K562 (cell line): ENCODE results near the gene KCNMB2. TPM values are rescaled to one million over a fixed set of nuclear protein-coding genes. Genes with fewer than 3 reads are reported as not detected.

Experiments used
- ATAC-seq: fragments of 200-7000 bp; cut with Tn5 transposase; 3 replicates; pipeline ENCODE4 v1.9.1; 2020; ENCODE audit warnings: moderate library complexity
- BruUV-seq: library from RNA; stranded (reverse); fragments of 400-500 nt; replicated peaks from 2 replicates; lab custom pipeline; 2021; lab: Mats Ljungman, UMichigan
- CTCF ChIA-PET: fragments of 300-600 bp; formaldehyde crosslinking; extraction: SDS; loops from one replicate; lab custom pipeline; 2021; ENCODE audit warnings: low intra/inter-chr PET ratio; lab: Yijun Ruan, JAX
- POLR2A ChIA-PET: fragments of 300-600, 350-650 bp; sonication (Branson Sonifier 250); formaldehyde crosslinking; extraction: SDS; loops from one replicate; lab custom pipeline; 2021; ENCODE audit warnings: antibody characterized with exemption, inconsistent platforms; lab: Yijun Ruan, JAX
- DNase-seq, 4 experiments: peaks; one replicate each; pipeline versions ENCODE4 v3.0.0 to v3.0.0-alpha.2; 2011 to 2018; ENCODE audit warnings: low spot score in 3 of 4, mixed read lengths in 3 of 4; ENCODE audit errors: extremely low read depth in 1 of 4
- FAIRE-seq: peaks from 2 replicates; lab custom pipeline; 2011; peaks lifted over from hg19 to GRCh38; lab: Jason Lieb, UNC
- H2AFZ ChIP-seq: 2 replicates; pipeline ENCODE4 v1.6.0; 2011; ENCODE audit warnings: low read depth, low read length, control low read depth, inconsistent platforms
- H3K27ac ChIP-seq: fragments of 200-600 bp; 3 replicates; pipeline ENCODE4 v1.8.0; 2011; ENCODE audit warnings: low read depth, mild to moderate bottlenecking, control low read depth, inconsistent platforms, low read length, moderate library complexity, mixed read lengths; ENCODE audit errors: extremely low read depth
- H3K27me3 ChIP-seq, 2 experiments: fragments of 300-600 bp in 1 of 2; 2 replicates in 1 of 2; 3 replicates in 1 of 2; pipeline versions ENCODE4 v1.6.0 to v1.8.0; 2011; ENCODE audit warnings: inconsistent platforms in 2 of 2, low read length in 2 of 2, mild to moderate bottlenecking in 1 of 2, mixed read lengths in 1 of 2, moderate library complexity in 1 of 2; ENCODE audit not compliant: control insufficient read depth in 2 of 2, insufficient read depth in 2 of 2
- H3K36me3 ChIP-seq: fragments of 300-600 bp; 3 replicates; pipeline ENCODE4 v1.8.0; 2011; ENCODE audit warnings: mild to moderate bottlenecking, low read length, inconsistent platforms; ENCODE audit not compliant: control insufficient read depth, insufficient read depth
- H3K4me1 ChIP-seq, 2 experiments: fragments of 200-600 bp in 1 of 2; replicated peaks in 1 of 2; 2 replicates in 1 of 2; 3 replicates in 1 of 2; pipeline versions ENCODE4 v1.5.1 to v1.8.0; 2011; ENCODE audit warnings: inconsistent platforms in 2 of 2, low read length in 2 of 2, mild to moderate bottlenecking in 1 of 2, mixed read lengths in 1 of 2, moderate library complexity in 1 of 2; ENCODE audit not compliant: control insufficient read depth in 2 of 2, insufficient read depth in 2 of 2
- H3K4me2 ChIP-seq: 2 replicates; pipeline ENCODE4 v1.6.1; 2011; ENCODE audit warnings: low read length, control low read depth, inconsistent platforms, mixed read lengths; ENCODE audit not compliant: insufficient read depth
- H3K4me3 ChIP-seq: fragments of 200-600 bp; sonication (generic), shearing (Covaris generic); 2 replicates; pipeline ENCODE4 v1.5.1; 2016; ENCODE audit warnings: control low read depth, inconsistent platforms
- H3K79me2 ChIP-seq: fragments of 200-600 bp; 3 replicates; pipeline ENCODE4 v1.8.0; 2011; ENCODE audit warnings: low read length, inconsistent platforms; ENCODE audit not compliant: control insufficient read depth, insufficient read depth
- H3K9ac ChIP-seq, 2 experiments: 2 replicates each; pipeline versions ENCODE4 v1.6.0 to v1.6.1; 2011; ENCODE audit warnings: low read depth in 2 of 2, low read length in 2 of 2, control low read depth in 1 of 2, inconsistent platforms in 1 of 2, mild to moderate bottlenecking in 1 of 2, mixed read lengths in 1 of 2; ENCODE audit not compliant: insufficient read depth in 1 of 2
- H3K9me1 ChIP-seq: one replicate; pipeline ENCODE4 v1.6.0; 2011; ENCODE audit warnings: inconsistent platforms, mild to moderate bottlenecking, low read length, moderate library complexity; ENCODE audit not compliant: control insufficient read depth, insufficient read depth
- H3K9me3 ChIP-seq: replicated peaks from 2 replicates; pipeline ENCODE4 v1.5.1; 2011; ENCODE audit warnings: low read depth, low read length, inconsistent platforms; ENCODE audit not compliant: control insufficient read depth, insufficient read depth
- H4K20me1 ChIP-seq: replicated peaks from 2 replicates; pipeline ENCODE4 v1.6.1; 2011; ENCODE audit warnings: low read length, inconsistent platforms, mixed read lengths; ENCODE audit not compliant: control insufficient read depth, insufficient read depth
- PHB2 ChIP-seq: fragments of 450-650 bp; IDR thresholded peaks from 2 replicates; pipeline ENCODE4 v1.6.1; 2017; ENCODE audit warnings: low read depth
- STAT5A ChIP-seq: IDR thresholded peaks from 2 replicates; pipeline ENCODE4 v1.6.1; 2012; ENCODE audit warnings: low read length, inconsistent platforms, borderline replicate concordance
- ZNF780A ChIP-seq: fragments of 250-450 bp; sonication (Bioruptor Pico); IDR thresholded peaks from 2 replicates; pipeline ENCODE4 v1.5.0; 2021; ENCODE audit warnings: mild to moderate bottlenecking
- WGBS: fragments of 100-300 bp; shearing (Covaris generic); methylation state at CpG from one replicate; pipeline ENCODE4 v1.1.6; 2016; ENCODE audit warnings: low coverage, mixed read lengths; ENCODE audit not compliant: insufficient coverage; ENCODE audit errors: missing lambda C conversion rate; 5-methylcytosine and 5-hydroxymethylcytosine counted together
- in situ Hi-C: fragments of 300-500 bp; cut with MboI; formaldehyde crosslinking; loops from 4 replicates; pipeline ENCODE4 v1.15.0; 2018; ENCODE audit warnings: inconsistent platforms, mixed read lengths
- intact Hi-C: fragments of 100-400 bp; cut with micrococcal nuclease; formaldehyde crosslinking; loops from 2 replicates; pipeline ENCODE4 v1.14.2; 2022
- polyA plus RNA-seq, 8 experiments: library from polyadenylated mRNA; depleted of rRNA in 4 of 8; stranded (reverse) in 5 of 8; unstranded in 3 of 8; fragments of >200 nt; fragmentation: Nextera tagmentation in 2 of 8; fragmentation: Illumina TruSeq in 1 of 8; extraction: Ambion mirVana in 2 of 8; extraction: Trizol in 1 of 8; gene quantifications; 2 replicates each; pipeline versions ENCODE4 v1.2.1 to v1.2.3, GENCODE V29; 2011 to 2014; ENCODE audit warnings: inconsistent platforms in 1 of 8, missing spikeins in 1 of 8
- total RNA-seq, 7 experiments: library from RNA; depleted of rRNA in 6 of 7; stranded (reverse); fragments of >200 nt in 6 of 7; fragmentation: Illumina TruSeq in 2 of 7; extraction: Trizol in 2 of 7; gene quantifications; 2 replicates each; pipeline versions ENCODE4 v1.2.1 to v1.2.3, GENCODE V29; 2011 to 2021; ENCODE audit warnings: low replicate concordance in 1 of 7

Gene KCNMB2
- total and polyA plus RNA-seq, 9 of the 15 experiments (the other 6 are each of a cell fraction or from before 2014, with no cell fraction given) = 0.04 to 0.15 TPM; not detected in 7

GRCh38 chr3:178526291-178526690 lies 9.9 kb upstream of the KCNMB2 start:
- no peak overlapping the region for H3K27ac ChIP-seq
- H3K27me3 ChIP-seq = no peaks in the 10 kb centered on the region
- H3K4me3 ChIP-seq = no peak overlapping the region
- TF ChIP-seq ZNF780A (no peak), PHB2 (no peak)
- TF ChIP-seq, all 486 proteins: peak for 0
- DNase-seq (no peak), FAIRE-seq (no peak), ATAC-seq (no peak)
- no peaks in the 10 kb centered on the region for H3K9me3 ChIP-seq
- no TSS peak for BruUV-seq
- WGBS = 0% methylated on average over 3 of the region's 3 CpGs
- H3K9me1 ChIP-seq = no peaks in the 10 kb centered on the region
- no peaks in the 10 kb centered on the region for H3K4me1 ChIP-seq
- H3K79me2 ChIP-seq = no peaks in the 10 kb centered on the region
- H3K4me2 ChIP-seq = no peak overlapping the region
- H3K36me3 ChIP-seq = no peaks in the 10 kb centered on the region
- POLR2A ChIA-PET = interaction anchor here (0.6 kb wide), 1 partner anchor 40 kb away, joined by 3 read pairs; no protein-coding TSS in a partner anchor
- intact Hi-C loops = no loop called here
- in situ Hi-C loops = no loop called here
- H3K9ac ChIP-seq = no peak overlapping the region
- H4K20me1 ChIP-seq = no peaks in the 10 kb centered on the region
- no peak overlapping the region for H2AFZ ChIP-seq
- CTCF ChIA-PET = no interaction called here

- no peaks in the 10 kb centered on the region for H4K20me1 ChIP-seq
- no peaks in the 10 kb centered on the region for H3K27me3 ChIP-seq
- no peaks in the 10 kb centered on the region for H3K79me2 ChIP-seq
- ChIA-PET CTCF (no interaction called here), POLR2A (no interaction called here)
- TF ChIP-seq STAT5A = no peak
- no peak for ATAC-seq
- BruUV-seq = no TSS peak
- in situ Hi-C loops (no loop called here), intact Hi-C loops (no loop called here)
- no peak overlapping the region for H3K9ac ChIP-seq
- FAIRE-seq = no peak
- H3K36me3 ChIP-seq = no peaks in the 10 kb centered on the region
- no peak overlapping the region for H2AFZ ChIP-seq
- no peaks in the 10 kb centered on the region for H3K9me3 ChIP-seq
- DNase-seq = no peak
- WGBS = 3% methylated on average over 2 of the region's 2 CpGs
- H3K4me2 ChIP-seq = no peak overlapping the region
- no peaks in the 10 kb centered on the region for H3K4me1 ChIP-seq
- H3K27ac ChIP-seq = no peak overlapping the region
- no peaks in the 10 kb centered on the region for H3K9me1 ChIP-seq
- no peak overlapping the region for H3K4me3 ChIP-seq
These were observed 8.3 kb upstream of the KCNMB2 start for GRCh38 chr3:178527981-178528380.
